ENCODE measurements around the gene HCRTR1.

The HCRTR1 gene

DNA sequence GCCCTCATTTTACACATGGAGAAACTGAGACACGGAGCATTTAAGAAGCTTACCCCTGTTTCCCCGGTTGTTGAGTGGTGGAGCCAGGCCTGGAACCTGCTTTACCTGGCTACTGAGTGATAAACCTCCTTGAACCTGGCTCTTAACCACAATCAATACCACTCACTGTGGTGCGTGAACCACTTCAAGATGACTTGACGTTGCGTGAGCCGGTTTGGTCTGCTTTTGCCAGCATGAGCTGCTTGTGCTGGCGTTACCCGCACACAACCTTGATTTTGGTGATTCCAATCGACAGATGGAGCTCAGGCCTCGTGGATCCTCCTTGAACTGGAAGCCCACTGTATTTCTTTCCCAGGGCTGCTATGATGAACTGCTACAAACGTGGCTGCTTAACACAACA is 47.3 kb upstream of the HCRTR1 start:
- Histone ChIP-seq H3K4me1 (ENCODE audit: control insufficient read depth, insufficient read depth, low read length) (no peaks in the 10 kb centered on the region), H3K36me3 (ENCODE audit: control insufficient read depth in 2 of 2, insufficient read depth in 1 of 2, low read length in 2 of 2) (no peaks in the 10 kb centered on the region), H3K27ac (ENCODE audit: extremely low read depth, low read depth, low read length) (no peak overlapping the region), H3K4me3 (ENCODE audit: low read depth, low read length) (no peak overlapping the region), H3K9me3 (ENCODE audit: control insufficient read depth, insufficient read depth, low read depth, low read length) (no peaks in the 10 kb centered on the region)
- TF ChIP-seq ZNF791 (tag by site-specific recombination; IDR thresholded peaks at IDR 0.05): no peak
- TF ChIP-seq ZNF776 (tag by site-specific recombination; IDR thresholded peaks at IDR 0.05; ENCODE audit: borderline replicate concordance): no peak
- CTCF ChIA-PET: interaction anchor here (1.0 to 3.7 kb wide), 3 partner anchors 18 to 145 kb away, joined by 3 to 16 read pairs (median 3); no protein-coding TSS in a partner anchor
- POLR2A ChIA-PET: interaction anchor here (1.1 kb wide), 1 partner anchor 131 kb away, joined by 3 read pairs; no protein-coding TSS in a partner anchor

GRCh38 chr1:31570906-31571305 is 46.6 kb upstream of the HCRTR1 start:
- Histone ChIP-seq H3K27ac (ENCODE audit: extremely low read depth, low read depth, low read length) (no peak overlapping the region), H3K36me3 (ENCODE audit: control insufficient read depth in 2 of 2, insufficient read depth in 1 of 2, low read length in 2 of 2) (no peaks in the 10 kb centered on the region), H3K4me3 (ENCODE audit: low read depth, low read length) (no peak overlapping the region), H3K4me1 (ENCODE audit: control insufficient read depth, insufficient read depth, low read length) (no peaks in the 10 kb centered on the region), H3K9me3 (ENCODE audit: control insufficient read depth, insufficient read depth, low read depth, low read length) (no peaks in the 10 kb centered on the region)
- POLR2A ChIA-PET: interaction anchor here (1.1 kb wide), 1 partner anchor 130 kb away, joined by 3 read pairs; no protein-coding TSS in a partner anchor
- CTCF ChIA-PET: interaction anchor here (0.6 to 3.7 kb wide), 4 partner anchors 14 to 1101 kb away, joined by 3 to 16 read pairs (median 3); no protein-coding TSS in a partner anchor
- no peak for TF ChIP-seq KLF16 (tag by site-specific recombination; IDR thresholded peaks at IDR 0.05)
- TF ChIP-seq ZNF529 (tag by site-specific recombination; IDR thresholded peaks at IDR 0.05; ENCODE audit: insufficient replicate concordance): no peak
- TF ChIP-seq SP2 (tag by site-specific recombination; IDR thresholded peaks at IDR 0.05): no peak

DNA sequence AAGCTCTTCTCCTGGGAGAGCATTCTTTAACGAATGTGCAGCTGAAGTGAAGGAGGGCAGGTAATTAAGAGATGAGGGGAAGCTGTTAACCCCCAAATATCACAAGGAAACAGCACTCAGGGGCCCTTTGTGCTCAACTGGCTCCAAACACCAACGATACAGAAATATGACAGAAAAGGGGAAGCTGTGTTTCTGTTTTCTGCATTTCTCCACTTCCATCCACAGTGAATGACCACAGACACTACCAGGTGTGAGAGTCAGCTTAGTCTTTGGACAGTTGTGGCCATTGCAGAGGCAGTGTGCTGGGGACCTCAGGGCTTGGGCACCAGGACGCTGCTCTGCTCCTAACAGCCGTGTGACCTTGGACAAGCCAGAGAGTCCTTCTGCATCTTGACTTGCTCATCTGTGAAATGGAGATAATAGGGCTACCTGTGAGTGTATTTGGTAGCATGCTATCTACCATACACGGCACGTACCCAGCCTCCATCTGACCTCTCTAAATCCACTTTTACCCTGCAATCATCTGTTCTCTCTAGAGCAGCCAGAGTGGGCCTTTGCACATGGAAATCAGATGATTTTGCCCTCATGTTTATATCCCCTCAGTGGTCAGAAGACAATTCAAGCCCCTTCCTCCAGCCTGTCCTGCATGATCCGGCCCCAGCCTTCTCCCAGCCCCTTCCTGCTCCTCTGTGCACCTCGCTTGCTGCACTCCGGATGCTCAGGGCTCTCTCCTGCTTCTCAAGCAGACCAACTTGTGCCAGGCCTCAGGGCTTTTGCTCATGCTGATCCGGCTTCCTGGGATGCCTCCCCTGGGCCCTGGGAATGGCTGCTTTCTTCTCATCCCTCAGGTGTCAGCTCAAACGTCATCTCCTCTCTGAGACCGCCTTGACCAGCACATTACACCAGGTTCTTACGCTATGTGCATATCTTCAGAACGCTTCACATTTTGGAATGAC is 45.9 kb upstream of the HCRTR1 start:
- no peaks in the 10 kb centered on the region for H3K4me1 ChIP-seq (ENCODE audit: control insufficient read depth, insufficient read depth, low read length)
- H3K9me3 ChIP-seq (ENCODE audit: control insufficient read depth, insufficient read depth, low read depth, low read length): no peaks in the 10 kb centered on the region
- no peaks in the 10 kb centered on the region for H3K36me3 ChIP-seq (ENCODE audit: control insufficient read depth in 2 of 2, insufficient read depth in 1 of 2, low read length in 2 of 2)
- no peak overlapping the region for H3K27ac ChIP-seq (ENCODE audit: extremely low read depth, low read depth, low read length)
- POLR2A ChIA-PET: no interaction called here
- CTCF ChIA-PET: interaction anchor here (0.6 to 3.7 kb wide), 5 partner anchors 14 to 1102 kb away, joined by 3 to 16 read pairs (median 3); no protein-coding TSS in a partner anchor
- no peak overlapping the region for H3K4me3 ChIP-seq (ENCODE audit: low read depth, low read length)
- TF ChIP-seq ZNF624 (tag by site-specific recombination; IDR thresholded peaks at IDR 0.05) (no peak), ZNF391 (tag by site-specific recombination; IDR thresholded peaks at IDR 0.05; ENCODE audit: borderline replicate concordance, low read depth) (no peak), ZFP3 (tag by site-specific recombination; IDR thresholded peaks at IDR 0.05; ENCODE audit: low read depth) (no peak), ZNF426 (tag by site-specific recombination; IDR thresholded peaks at IDR 0.05) (no peak), KLF9 (tag by site-specific recombination; IDR thresholded peaks at IDR 0.05; ENCODE audit: low read depth) (no peak), ZBTB17 (tag by site-specific recombination; IDR thresholded peaks at IDR 0.05) (no peak), ZNF184 (tag by site-specific recombination; IDR thresholded peaks at IDR 0.05) (no peak), HOXD13 (CRISPR knock-in tag; IDR thresholded peaks at IDR 0.05; ENCODE audit: borderline replicate concordance) (no peak), ZNF223 (tag by site-specific recombination; IDR thresholded peaks at IDR 0.05) (no peak), TRIM28 (IDR thresholded peaks at IDR 0.05; ENCODE audit: borderline replicate concordance, low read length) (no peak), ZNF747 (tag by site-specific recombination; IDR thresholded peaks at IDR 0.05) (no peak), ZNF239 (tag by site-specific recombination; IDR thresholded peaks at IDR 0.05) (no peak), ZNF555 (tag by site-specific recombination; conservative IDR thresholded peaks at IDR 0.05) (no peak), IKZF3 (tag by site-specific recombination; IDR thresholded peaks at IDR 0.05) (no peak), ZNF121 (tag by site-specific recombination; IDR thresholded peaks at IDR 0.05) (no peak), GLIS2 (tag by site-specific recombination; IDR thresholded peaks at IDR 0.05) (no peak), ZNF37A (tag by site-specific recombination; IDR thresholded peaks at IDR 0.05) (no peak), ZNF571 (tag by site-specific recombination; IDR thresholded peaks at IDR 0.05) (no peak)
- TF ChIP-seq, protein P1, sequence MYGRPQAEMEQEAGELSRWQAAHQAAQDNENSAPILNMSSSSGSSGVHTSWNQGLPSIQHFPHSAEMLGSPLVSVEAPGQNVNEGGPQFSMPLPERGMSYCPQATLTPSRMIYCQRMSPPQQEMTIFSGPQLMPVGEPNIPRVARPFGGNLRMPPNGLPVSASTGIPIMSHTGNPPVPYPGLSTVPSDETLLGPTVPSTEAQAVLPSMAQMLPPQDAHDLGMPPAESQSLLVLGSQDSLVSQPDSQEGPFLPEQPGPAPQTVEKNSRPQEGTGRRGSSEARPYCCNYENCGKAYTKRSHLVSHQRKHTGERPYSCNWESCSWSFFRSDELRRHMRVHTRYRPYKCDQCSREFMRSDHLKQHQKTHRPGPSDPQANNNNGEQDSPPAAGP (tag by site-specific recombination; IDR thresholded peaks at IDR 0.05): no peak

Measured in HEK293 (cell line).